SK-N-SH (cell line): ENCODE data around the gene HOMER1. TPM values are rescaled to one million over a fixed set of nuclear protein-coding genes. Genes with fewer than 3 reads are reported as not detected.

Source experiments
- CTCF ChIA-PET: fragments of 300-600, 350-600 bp; formaldehyde crosslinking; extraction: SDS; loops from one replicate; lab custom pipeline; 2021; lab: Yijun Ruan, JAX
- POLR2A ChIA-PET: fragments of 350-600 bp; sonication (Branson Sonifier 250); formaldehyde crosslinking; extraction: SDS; loops from one replicate; lab custom pipeline; 2020; ENCODE audit warnings: antibody characterized with exemption, inconsistent platforms; lab: Yijun Ruan, JAX
- DNase-seq: peaks from one replicate; pipeline ENCODE4 v3.0.0; 2012
- H2AFZ ChIP-seq: fragments of 200-600 bp; sonication (generic); 2 replicates; pipeline ENCODE4 v1.8.1; 2016; ENCODE audit warnings: antibody characterized with exemption, mild to moderate bottlenecking, low read depth
- H3F3A ChIP-seq: fragments of 200-600 bp; sonication (generic); replicated peaks from 2 replicates; pipeline ENCODE3; 2016; ENCODE audit warnings: antibody characterized with exemption, mild to moderate bottlenecking; ENCODE audit not compliant: insufficient read depth
- H3K27ac ChIP-seq, 2 experiments: fragments of 200-500 bp in 1 of 2; fragments of 200-600 bp in 1 of 2; sonication (Bioruptor generic) in 1 of 2; sonication (generic), shearing (Covaris generic) in 1 of 2; 2 replicates each; pipeline versions ENCODE4 v1.5.1 to v1.6.1; 2014 to 2016; ENCODE audit warnings: low read depth in 2 of 2, inconsistent platforms in 1 of 2, low read length in 1 of 2, mild to moderate bottlenecking in 1 of 2, mixed read lengths in 1 of 2
- H3K27me3 ChIP-seq: fragments of 200-600 bp; sonication (generic), shearing (Covaris generic); 2 replicates; pipeline ENCODE4 v1.6.1; 2016; ENCODE audit warnings: mixed run types; ENCODE audit not compliant: insufficient read depth
- H3K36me3 ChIP-seq, 2 experiments: fragments of 200-500 bp in 1 of 2; fragments of 200-600 bp in 1 of 2; sonication (Bioruptor generic) in 1 of 2; sonication (generic) in 1 of 2; replicated peaks in 1 of 2; 2 replicates each; pipeline versions ENCODE3 to v1.5.1; 2014 to 2016; ENCODE audit warnings: low read length in 1 of 2, mild to moderate bottlenecking in 1 of 2; ENCODE audit not compliant: insufficient read depth in 2 of 2, control insufficient read depth in 1 of 2
- H3K4me1 ChIP-seq, 2 experiments: fragments of 200-500 bp in 1 of 2; fragments of 200-600 bp in 1 of 2; sonication (Bioruptor generic) in 1 of 2; sonication (generic), shearing (Covaris generic) in 1 of 2; 2 replicates each; pipeline versions ENCODE4 v1.5.1 to v1.6.1; 2014 to 2016; ENCODE audit warnings: low read depth in 1 of 2, low read length in 1 of 2, mixed run types in 1 of 2; ENCODE audit not compliant: insufficient read depth in 2 of 2, control insufficient read depth in 1 of 2
- H3K4me2 ChIP-seq: fragments of 200-600 bp; sonication (generic), shearing (Covaris generic); 2 replicates; pipeline ENCODE4 v1.6.1; 2017; ENCODE audit warnings: mixed run types
- H3K4me3 ChIP-seq, 2 experiments: fragments of 200-500 bp in 1 of 2; fragments of 200-600 bp in 1 of 2; sonication (Bioruptor generic) in 1 of 2; sonication (generic), shearing (Covaris generic) in 1 of 2; 2 replicates each; pipeline versions ENCODE4 v1.5.1 to v1.8.1; 2014 to 2016; ENCODE audit warnings: low read depth in 2 of 2, inconsistent platforms in 1 of 2, low read length in 1 of 2, mild to moderate bottlenecking in 1 of 2, mixed read lengths in 1 of 2, moderate library complexity in 1 of 2
- H3K79me2 ChIP-seq: fragments of 200-600 bp; sonication (generic); 2 replicates; pipeline ENCODE4 v1.8.1; 2017; ENCODE audit warnings: mild to moderate bottlenecking; ENCODE audit not compliant: insufficient read depth
- H3K9ac ChIP-seq: fragments of 200-600 bp; sonication (generic); 2 replicates; pipeline ENCODE4 v1.6.1; 2017; ENCODE audit warnings: mixed run types
- H3K9me2 ChIP-seq: fragments of 200-600 bp; sonication (generic); 2 replicates; pipeline ENCODE4 v1.6.1; 2017; ENCODE audit warnings: mixed run types
- H3K9me3 ChIP-seq: fragments of 200-600 bp; sonication (generic); 2 replicates; pipeline ENCODE4 v1.6.1; 2017; ENCODE audit warnings: mixed run types, mild to moderate bottlenecking, moderate library complexity
- H4K20me1 ChIP-seq: fragments of 200-600 bp; sonication (generic); 2 replicates; pipeline ENCODE4 v1.6.1; 2017; ENCODE audit warnings: mild to moderate bottlenecking, mixed run types; ENCODE audit not compliant: insufficient read depth
- CHD2 ChIP-seq: fragments of 150-350 bp; IDR thresholded peaks from 2 replicates; pipeline ENCODE4 v1.6.1; 2018; ENCODE audit warnings: low read length; ENCODE audit not compliant: partially characterized antibody
- ELF1 ChIP-seq: IDR thresholded peaks from 2 replicates; pipeline ENCODE4 v1.4.0; 2012
- EP300 ChIP-seq, 2 experiments: IDR thresholded peaks; 2 replicates each; pipeline versions ENCODE4 v1.4.0 to v1.6.1; 2012; ENCODE audit warnings: borderline replicate concordance in 1 of 2, low read depth in 1 of 2, low read length in 1 of 2
- FOSL2 ChIP-seq: IDR thresholded peaks from 2 replicates; pipeline ENCODE4 v1.4.0; 2012; ENCODE audit warnings: low read depth, mild to moderate bottlenecking, moderate library complexity, borderline replicate concordance
- FOXJ3 ChIP-seq: sonication (generic); formaldehyde crosslinking; IDR thresholded peaks from 2 replicates; pipeline ENCODE4 v1.5.1; 2020; ENCODE audit warnings: mild to moderate bottlenecking, missing genetic modification reagents
- GATA2 ChIP-seq: sonication (generic); formaldehyde crosslinking; IDR thresholded peaks from 2 replicates; pipeline ENCODE4 v1.5.0; 2020; ENCODE audit warnings: mild to moderate bottlenecking, missing genetic modification reagents
- MAX ChIP-seq: IDR thresholded peaks from 2 replicates; pipeline ENCODE4 v1.4.0; 2012; ENCODE audit warnings: low read depth
- MEF2A ChIP-seq: IDR thresholded peaks from 2 replicates; pipeline ENCODE4 v1.4.0; 2012; ENCODE audit warnings: low read depth, borderline replicate concordance
- MXI1 ChIP-seq: IDR thresholded peaks from 2 replicates; pipeline ENCODE4 v1.6.1; 2012; ENCODE audit warnings: mild to moderate bottlenecking, low read depth, low read length, improper control_type of control experiment
- NRF1 ChIP-seq: IDR thresholded peaks from 2 replicates; pipeline ENCODE4 v1.6.1; 2012; ENCODE audit warnings: low read depth, mild to moderate bottlenecking, low read length
- POLR2AphosphoS5 ChIP-seq: IDR thresholded peaks from 2 replicates; pipeline ENCODE4 v1.6.1; 2012; ENCODE audit warnings: low read depth, low read length
- RCOR1 ChIP-seq: fragments of 150-350 bp; IDR thresholded peaks from 2 replicates; pipeline ENCODE4 v1.6.1; 2017; ENCODE audit warnings: antibody characterized with exemption, low read length
- SMC3 ChIP-seq: IDR thresholded peaks from 2 replicates; pipeline ENCODE4 v1.6.1; 2012; ENCODE audit warnings: low read depth, low read length, improper control_type of control experiment
- TAF1 ChIP-seq: IDR thresholded peaks from 2 replicates; pipeline ENCODE4 v1.6.1; 2012; ENCODE audit warnings: low read depth, mild to moderate bottlenecking, low read length, moderate library complexity, borderline replicate concordance
- TEAD4 ChIP-seq: IDR thresholded peaks from 2 replicates; pipeline ENCODE4 v1.4.0; 2012; ENCODE audit warnings: mild to moderate bottlenecking, borderline replicate concordance; ENCODE audit not compliant: insufficient read depth
- USF1 ChIP-seq: IDR thresholded peaks from 2 replicates; pipeline ENCODE4 v1.4.0; 2012; ENCODE audit warnings: low read depth, borderline replicate concordance
- USF2 ChIP-seq: fragments of 150-350 bp; IDR thresholded peaks from 2 replicates; pipeline ENCODE4 v1.6.1; 2017; ENCODE audit warnings: antibody characterized with exemption, low read length, low read depth, borderline replicate concordance
- YY1 ChIP-seq: IDR thresholded peaks from 2 replicates; pipeline ENCODE4 v1.4.0; 2012; ENCODE audit warnings: low read depth, mild to moderate bottlenecking
- WGBS: methylation state at CpG from one replicate; pipeline ENCODE4 v1.1.6; 2017; ENCODE audit warnings: low lambda C conversion rate; 5-methylcytosine and 5-hydroxymethylcytosine counted together
- polyA plus RNA-seq, 3 experiments: library from polyadenylated mRNA; depleted of rRNA; stranded (reverse); fragments of >200 nt; gene quantifications; 2 replicates each; pipeline ENCODE4 v1.2.3, GENCODE V29; 2012
- TF ChIP-seq, protein P1 (sequence below): IDR thresholded peaks from 2 replicates; pipeline ENCODE4; 2012

Gene HOMER1, protein sequence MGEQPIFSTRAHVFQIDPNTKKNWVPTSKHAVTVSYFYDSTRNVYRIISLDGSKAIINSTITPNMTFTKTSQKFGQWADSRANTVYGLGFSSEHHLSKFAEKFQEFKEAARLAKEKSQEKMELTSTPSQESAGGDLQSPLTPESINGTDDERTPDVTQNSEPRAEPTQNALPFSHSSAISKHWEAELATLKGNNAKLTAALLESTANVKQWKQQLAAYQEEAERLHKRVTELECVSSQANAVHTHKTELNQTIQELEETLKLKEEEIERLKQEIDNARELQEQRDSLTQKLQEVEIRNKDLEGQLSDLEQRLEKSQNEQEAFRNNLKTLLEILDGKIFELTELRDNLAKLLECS
- 2.2 and 2.9 TPM in 2 replicates for polyA plus RNA-seq (2012; rRNA removed)
- polyA plus RNA-seq (2012; cell fraction: cytosol; rRNA removed) = 3.5 and 5.0 TPM in 2 replicates
- 1.1 and 1.7 TPM in 2 replicates for polyA plus RNA-seq (2012; cell fraction: nucleus; rRNA removed)

GRCh38 chr5:79513704-79514390 lies at the start of gene HOMER1:
TSS of gene HOMER1 (minus strand) at chr5:79514134. CDS start at chr5:79512774, 1,360 bp downstream.
- WGBS = 0% methylated on average over 26 of the region's 85 CpGs
- Histone ChIP-seq H3K9me3 (no peaks in the 10 kb centered on the region), H3K27ac (peak within 1 kb of the TSS; percentile 85 to 98), H3K4me2 (peak within 1 kb of the TSS; percentile 95), H3K4me3 (peak within 1 kb of the TSS; percentile 74 to 88), H4K20me1 (no peaks in the 10 kb centered on the region), H3K9me2 (no peaks in the 10 kb centered on the region), H3K79me2 (peaks cover 31% of the 10 kb centered on the region), H2AFZ (peak within 1 kb of the TSS; percentile 92)
- POLR2A ChIA-PET = interaction anchor here (0.9 to 2.0 kb wide), 4 partner anchors 9 to 40 kb away, joined by 3 to 8 read pairs (median 6); no protein-coding TSS in a partner anchor
- peak; percentile 93 for DNase-seq
- CTCF ChIA-PET = interaction anchor here (0.7 to 2.6 kb wide), 9 partner anchors 22 to 489 kb away, joined by 3 to 10 read pairs (median 4); no protein-coding TSS in a partner anchor
- peak; percentile 47 for TF ChIP-seq TAF1
- TF ChIP-seq MEF2A = peak; percentile 2; the same call in 1 of the 2 replicates
- TF ChIP-seq, protein P1, sequence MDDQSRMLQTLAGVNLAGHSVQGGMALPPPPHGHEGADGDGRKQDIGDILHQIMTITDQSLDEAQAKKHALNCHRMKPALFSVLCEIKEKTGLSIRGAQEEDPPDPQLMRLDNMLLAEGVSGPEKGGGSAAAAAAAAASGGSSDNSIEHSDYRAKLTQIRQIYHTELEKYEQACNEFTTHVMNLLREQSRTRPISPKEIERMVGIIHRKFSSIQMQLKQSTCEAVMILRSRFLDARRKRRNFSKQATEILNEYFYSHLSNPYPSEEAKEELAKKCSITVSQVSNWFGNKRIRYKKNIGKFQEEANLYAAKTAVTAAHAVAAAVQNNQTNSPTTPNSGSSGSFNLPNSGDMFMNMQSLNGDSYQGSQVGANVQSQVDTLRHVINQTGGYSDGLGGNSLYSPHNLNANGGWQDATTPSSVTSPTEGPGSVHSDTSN = no peak
- TF ChIP-seq MXI1 = peak; percentile 8; the same call in 1 of the 2 replicates
- no peak; the same call in 1 of the 2 replicates for TF ChIP-seq POLR2AphosphoS5
- TF ChIP-seq CHD2 = peak; percentile 71
- peak; percentile 10; the same call in 1 of the 2 replicates for TF ChIP-seq FOSL2
- peak; percentile 87; the same call in 1 of the 2 replicates for TF ChIP-seq MAX
- TF ChIP-seq, all 33 proteins: peak for 6
- no peaks in the 10 kb centered on the region for H3K36me3 ChIP-seq
- peaks cover 6% of the 10 kb centered on the region for H3F3A ChIP-seq
- H3K4me1 ChIP-seq = peaks cover 13 to 19% of the 10 kb centered on the region in 2 experiments; a peak in 3 of 4 replicates
- H3K9ac ChIP-seq = peak within 1 kb of the TSS; percentile 77
- H3K27me3 ChIP-seq = no peaks in the 10 kb centered on the region

- Histone ChIP-seq H3K9me3 (no peaks in the 10 kb centered on the region), H3K36me3 (no peaks in the 10 kb centered on the region), H3K9me2 (no peaks in the 10 kb centered on the region), H2AFZ (peak overlapping the region; percentile 92), H4K20me1 (no peaks in the 10 kb centered on the region), H3K79me2 (no peaks in the 10 kb centered on the region), H3K4me3 (no peak overlapping the region), H3K4me2 (no peak overlapping the region), H3K27me3 (no peaks in the 10 kb centered on the region), H3K27ac (no peak overlapping the region), H3K9ac (no peak overlapping the region), H3K4me1 (peaks cover 0 to 12% of the 10 kb centered on the region in 2 experiments; a peak in 2 of 4 replicates), H3F3A (peaks cover 12% of the 10 kb centered on the region)
- no peak for DNase-seq
- POLR2A ChIA-PET = no interaction called here
- WGBS = 79% methylated on average over 4 of the region's 4 CpGs
- CTCF ChIA-PET = interaction anchor here (1.5 to 3.4 kb wide), 3 partner anchors 9 to 294 kb away, joined by 4 to 17 read pairs (median 10); no protein-coding TSS in a partner anchor
- TF ChIP-seq YY1 = no peak
- no peak for TF ChIP-seq MEF2A
- TF ChIP-seq GATA2 = no peak
- no peak for TF ChIP-seq SMC3
- TF ChIP-seq USF1 = no peak
- no peak for TF ChIP-seq MAX
- TF ChIP-seq NRF1 = no peak
- TF ChIP-seq FOXJ3 (CRISPR knock-in tag) = no peak
- no peak for TF ChIP-seq EP300 (IDR thresholded peaks at IDR 0.05; ENCODE audit: borderline replicate concordance in 1 of 2, low read depth in 1 of 2, low read length in 1 of 2)
- no peak for TF ChIP-seq USF2
- TF ChIP-seq RCOR1 = no peak
- no peak for TF ChIP-seq ELF1
- no peak for TF ChIP-seq MXI1
- TF ChIP-seq TEAD4 = no peak
These were observed 49.3 kb upstream of the HOMER1 start for GRCh38 chr5:79563247-79563590.
